Measurements from ENCODE around the gene PARD6B. TPM values are rescaled to one million over a fixed set of nuclear protein-coding genes. Genes with fewer than 3 reads are reported as not detected.

PARD6B gene
- total and polyA plus RNA-seq, 2 of the 13 experiments (the other 11 are each of a cell fraction or from before 2014, with no cell fraction given), result 6.9 to 22.2 TPM

DNA sequence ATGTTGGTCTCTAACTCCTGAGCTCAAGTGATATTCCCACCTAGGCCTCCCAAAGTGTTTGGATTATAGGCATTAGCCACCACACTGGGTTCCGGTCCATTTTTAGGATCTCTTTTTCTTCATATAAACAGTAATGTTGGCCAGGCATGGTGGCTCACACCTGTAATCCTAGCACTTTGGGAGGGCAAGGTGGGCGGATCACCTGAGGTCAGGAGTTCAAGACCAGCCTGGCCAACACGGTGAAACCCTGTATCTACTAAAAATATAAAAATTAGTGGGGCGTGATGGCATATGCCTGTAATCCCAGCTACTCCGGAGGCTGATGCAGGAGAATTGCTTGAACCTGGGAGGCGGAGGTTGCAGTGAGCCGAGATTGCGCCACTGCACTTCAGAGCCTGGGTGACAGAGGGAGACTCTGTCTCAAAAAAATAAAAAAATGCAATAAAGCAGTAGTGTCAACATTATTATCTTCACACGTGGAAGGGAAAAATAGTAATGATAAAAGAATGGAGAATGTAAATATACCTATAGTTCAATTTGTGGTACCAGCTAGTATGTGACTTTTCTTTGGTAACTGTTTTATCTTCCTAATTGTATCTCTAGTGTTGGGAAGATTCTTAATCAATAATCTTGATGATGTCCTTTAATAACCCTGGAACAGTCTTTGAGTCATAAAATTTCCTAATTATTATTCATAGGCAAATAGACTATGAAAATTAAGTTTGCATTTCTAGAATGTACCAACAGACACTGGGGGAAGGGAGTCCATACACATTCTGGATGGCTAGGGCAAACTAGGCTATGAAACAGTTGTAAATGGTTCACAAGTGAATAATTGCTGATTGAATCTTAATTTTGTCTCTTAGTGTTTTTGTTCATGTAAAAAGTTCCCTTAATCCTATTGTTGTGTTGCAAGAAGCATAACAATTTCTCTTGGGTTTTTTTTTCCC lies 3.6 kb downstream of the PARD6B start (continued):
- TF ChIP-seq, protein P1, sequence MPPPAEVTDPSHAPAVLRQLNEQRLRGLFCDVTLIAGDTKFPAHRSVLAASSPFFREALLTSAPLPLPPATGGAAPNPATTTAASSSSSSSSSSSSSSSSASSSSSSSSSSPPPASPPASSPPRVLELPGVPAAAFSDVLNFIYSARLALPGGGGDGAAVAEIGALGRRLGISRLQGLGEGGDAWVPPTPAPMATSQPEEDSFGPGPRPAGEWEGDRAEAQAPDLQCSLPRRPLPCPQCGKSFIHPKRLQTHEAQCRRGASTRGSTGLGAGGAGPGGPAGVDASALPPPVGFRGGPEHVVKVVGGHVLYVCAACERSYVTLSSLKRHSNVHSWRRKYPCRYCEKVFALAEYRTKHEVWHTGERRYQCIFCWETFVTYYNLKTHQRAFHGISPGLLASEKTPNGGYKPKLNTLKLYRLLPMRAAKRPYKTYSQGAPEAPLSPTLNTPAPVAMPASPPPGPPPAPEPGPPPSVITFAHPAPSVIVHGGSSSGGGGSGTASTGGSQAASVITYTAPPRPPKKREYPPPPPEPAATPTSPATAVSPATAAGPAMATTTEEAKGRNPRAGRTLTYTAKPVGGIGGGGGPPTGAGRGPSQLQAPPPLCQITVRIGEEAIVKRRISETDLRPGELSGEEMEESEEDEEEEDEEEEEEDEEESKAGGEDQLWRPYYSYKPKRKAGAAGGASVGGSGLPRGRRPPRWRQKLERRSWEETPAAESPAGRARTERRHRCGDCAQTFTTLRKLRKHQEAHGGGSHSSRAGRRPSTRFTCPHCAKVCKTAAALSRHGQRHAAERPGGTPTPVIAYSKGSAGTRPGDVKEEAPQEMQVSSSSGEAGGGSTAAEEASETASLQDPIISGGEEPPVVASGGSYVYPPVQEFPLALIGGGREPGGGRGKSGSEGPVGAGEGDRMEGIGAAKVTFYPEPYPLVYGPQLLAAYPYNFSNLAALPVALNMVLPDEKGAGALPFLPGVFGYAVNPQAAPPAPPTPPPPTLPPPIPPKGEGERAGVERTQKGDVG (CRISPR knock-in tag; IDR thresholded peaks at IDR 0.05; ENCODE audit: borderline replicate concordance), result no peak
- no peak for TF ChIP-seq RFX1 (IDR thresholded peaks at IDR 0.05)
- TF ChIP-seq, protein P2, sequence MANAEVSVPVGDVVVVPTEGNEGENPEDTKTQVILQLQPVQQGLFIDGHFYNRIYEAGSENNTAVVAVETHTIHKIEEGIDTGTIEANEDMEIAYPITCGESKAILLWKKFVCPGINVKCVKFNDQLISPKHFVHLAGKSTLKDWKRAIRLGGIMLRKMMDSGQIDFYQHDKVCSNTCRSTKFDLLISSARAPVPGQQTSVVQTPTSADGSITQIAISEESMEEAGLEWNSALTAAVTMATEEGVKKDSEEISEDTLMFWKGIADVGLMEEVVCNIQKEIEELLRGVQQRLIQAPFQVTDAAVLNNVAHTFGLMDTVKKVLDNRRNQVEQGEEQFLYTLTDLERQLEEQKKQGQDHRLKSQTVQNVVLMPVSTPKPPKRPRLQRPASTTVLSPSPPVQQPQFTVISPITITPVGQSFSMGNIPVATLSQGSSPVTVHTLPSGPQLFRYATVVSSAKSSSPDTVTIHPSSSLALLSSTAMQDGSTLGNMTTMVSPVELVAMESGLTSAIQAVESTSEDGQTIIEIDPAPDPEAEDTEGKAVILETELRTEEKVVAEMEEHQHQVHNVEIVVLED (CRISPR knock-in tag; IDR thresholded peaks at IDR 0.05; ENCODE audit: borderline replicate concordance), result 0 out of 2 replicates have a peak, but pooled peaks have one; percentile 18
- TF ChIP-seq MYC (CRISPR knock-in tag; IDR thresholded peaks at IDR 0.05; ENCODE audit: borderline replicate concordance), result no peak
- no peak for TF ChIP-seq ZNF496 (CRISPR knock-in tag; IDR thresholded peaks at IDR 0.05; ENCODE audit: insufficient replicate concordance)
- no peak for TF ChIP-seq RBAK (CRISPR knock-in tag; IDR thresholded peaks at IDR 0.05)
- TF ChIP-seq, protein P3, sequence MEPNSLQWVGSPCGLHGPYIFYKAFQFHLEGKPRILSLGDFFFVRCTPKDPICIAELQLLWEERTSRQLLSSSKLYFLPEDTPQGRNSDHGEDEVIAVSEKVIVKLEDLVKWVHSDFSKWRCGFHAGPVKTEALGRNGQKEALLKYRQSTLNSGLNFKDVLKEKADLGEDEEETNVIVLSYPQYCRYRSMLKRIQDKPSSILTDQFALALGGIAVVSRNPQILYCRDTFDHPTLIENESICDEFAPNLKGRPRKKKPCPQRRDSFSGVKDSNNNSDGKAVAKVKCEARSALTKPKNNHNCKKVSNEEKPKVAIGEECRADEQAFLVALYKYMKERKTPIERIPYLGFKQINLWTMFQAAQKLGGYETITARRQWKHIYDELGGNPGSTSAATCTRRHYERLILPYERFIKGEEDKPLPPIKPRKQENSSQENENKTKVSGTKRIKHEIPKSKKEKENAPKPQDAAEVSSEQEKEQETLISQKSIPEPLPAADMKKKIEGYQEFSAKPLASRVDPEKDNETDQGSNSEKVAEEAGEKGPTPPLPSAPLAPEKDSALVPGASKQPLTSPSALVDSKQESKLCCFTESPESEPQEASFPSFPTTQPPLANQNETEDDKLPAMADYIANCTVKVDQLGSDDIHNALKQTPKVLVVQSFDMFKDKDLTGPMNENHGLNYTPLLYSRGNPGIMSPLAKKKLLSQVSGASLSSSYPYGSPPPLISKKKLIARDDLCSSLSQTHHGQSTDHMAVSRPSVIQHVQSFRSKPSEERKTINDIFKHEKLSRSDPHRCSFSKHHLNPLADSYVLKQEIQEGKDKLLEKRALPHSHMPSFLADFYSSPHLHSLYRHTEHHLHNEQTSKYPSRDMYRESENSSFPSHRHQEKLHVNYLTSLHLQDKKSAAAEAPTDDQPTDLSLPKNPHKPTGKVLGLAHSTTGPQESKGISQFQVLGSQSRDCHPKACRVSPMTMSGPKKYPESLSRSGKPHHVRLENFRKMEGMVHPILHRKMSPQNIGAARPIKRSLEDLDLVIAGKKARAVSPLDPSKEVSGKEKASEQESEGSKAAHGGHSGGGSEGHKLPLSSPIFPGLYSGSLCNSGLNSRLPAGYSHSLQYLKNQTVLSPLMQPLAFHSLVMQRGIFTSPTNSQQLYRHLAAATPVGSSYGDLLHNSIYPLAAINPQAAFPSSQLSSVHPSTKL (CRISPR knock-in tag; IDR thresholded peaks at IDR 0.05), result no peak
- TF ChIP-seq NKX3-1 (CRISPR knock-in tag; IDR thresholded peaks at IDR 0.05), result no peak
- TF ChIP-seq ZNF891 (CRISPR knock-in tag; IDR thresholded peaks at IDR 0.05), result no peak
- TF ChIP-seq ZNF383 (CRISPR knock-in tag; IDR thresholded peaks at IDR 0.05; ENCODE audit: borderline replicate concordance), result no peak
- TF ChIP-seq MAF1 (CRISPR knock-in tag; IDR thresholded peaks at IDR 0.05; ENCODE audit: borderline replicate concordance), result no peak
- TF ChIP-seq HIVEP1 (CRISPR knock-in tag; IDR thresholded peaks at IDR 0.05), result no peak
- TF ChIP-seq KLF12 (CRISPR knock-in tag; IDR thresholded peaks at IDR 0.05; ENCODE audit: borderline replicate concordance), result no peak
- TF ChIP-seq ZMYM2 (CRISPR knock-in tag; IDR thresholded peaks at IDR 0.05), result peak; percentile 58; the same call in 1 of the 2 replicates
- TF ChIP-seq ARHGAP35 (CRISPR knock-in tag; IDR thresholded peaks at IDR 0.05; ENCODE audit: borderline replicate concordance), result no peak
- TF ChIP-seq, protein P4, sequence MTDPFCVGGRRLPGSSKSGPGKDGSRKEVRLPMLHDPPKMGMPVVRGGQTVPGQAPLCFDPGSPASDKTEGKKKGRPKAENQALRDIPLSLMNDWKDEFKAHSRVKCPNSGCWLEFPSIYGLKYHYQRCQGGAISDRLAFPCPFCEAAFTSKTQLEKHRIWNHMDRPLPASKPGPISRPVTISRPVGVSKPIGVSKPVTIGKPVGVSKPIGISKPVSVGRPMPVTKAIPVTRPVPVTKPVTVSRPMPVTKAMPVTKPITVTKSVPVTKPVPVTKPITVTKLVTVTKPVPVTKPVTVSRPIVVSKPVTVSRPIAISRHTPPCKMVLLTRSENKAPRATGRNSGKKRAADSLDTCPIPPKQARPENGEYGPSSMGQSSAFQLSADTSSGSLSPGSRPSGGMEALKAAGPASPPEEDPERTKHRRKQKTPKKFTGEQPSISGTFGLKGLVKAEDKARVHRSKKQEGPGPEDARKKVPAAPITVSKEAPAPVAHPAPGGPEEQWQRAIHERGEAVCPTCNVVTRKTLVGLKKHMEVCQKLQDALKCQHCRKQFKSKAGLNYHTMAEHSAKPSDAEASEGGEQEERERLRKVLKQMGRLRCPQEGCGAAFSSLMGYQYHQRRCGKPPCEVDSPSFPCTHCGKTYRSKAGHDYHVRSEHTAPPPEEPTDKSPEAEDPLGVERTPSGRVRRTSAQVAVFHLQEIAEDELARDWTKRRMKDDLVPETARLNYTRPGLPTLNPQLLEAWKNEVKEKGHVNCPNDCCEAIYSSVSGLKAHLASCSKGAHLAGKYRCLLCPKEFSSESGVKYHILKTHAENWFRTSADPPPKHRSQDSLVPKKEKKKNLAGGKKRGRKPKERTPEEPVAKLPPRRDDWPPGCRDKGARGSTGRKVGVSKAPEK (CRISPR knock-in tag; IDR thresholded peaks at IDR 0.05; ENCODE audit: borderline replicate concordance), result no peak

All from HepG2 (cell line).